ENCODE measurements around the gene GPR135.

GRCh38 chr14:59510001-59510400, 44.8 kb upstream of the GPR135 start:
- TF ChIP-seq CTCF (IDR thresholded peaks at IDR 0.05), result no peak
- no peak for TF ChIP-seq BHLHE40 (IDR thresholded peaks at IDR 0.05; ENCODE audit: low read depth, low read length)
- TF ChIP-seq POLR2A (IDR thresholded peaks at IDR 0.05; ENCODE audit: low read length), result no peak

Data from A549 (cell line).